SK-N-SH (cell line): ENCODE data around the gene ZNF516. TPM values are rescaled to one million over a fixed set of nuclear protein-coding genes. Genes with fewer than 3 reads are reported as not detected.

Experiments used
- CTCF ChIA-PET: fragments of 300-600, 350-600 bp; formaldehyde crosslinking; extraction: SDS; loops from one replicate; lab custom pipeline; 2021; lab: Yijun Ruan, JAX
- POLR2A ChIA-PET: fragments of 350-600 bp; sonication (Branson Sonifier 250); formaldehyde crosslinking; extraction: SDS; loops from one replicate; lab custom pipeline; 2020; ENCODE audit warnings: antibody characterized with exemption, inconsistent platforms; lab: Yijun Ruan, JAX
- DNase-seq: peaks from one replicate; pipeline ENCODE4 v3.0.0; 2012
- H2AFZ ChIP-seq: fragments of 200-600 bp; sonication (generic); 2 replicates; pipeline ENCODE4 v1.8.1; 2016; ENCODE audit warnings: antibody characterized with exemption, mild to moderate bottlenecking, low read depth
- H3F3A ChIP-seq: fragments of 200-600 bp; sonication (generic); replicated peaks from 2 replicates; pipeline ENCODE3; 2016; ENCODE audit warnings: antibody characterized with exemption, mild to moderate bottlenecking; ENCODE audit not compliant: insufficient read depth
- H3K27ac ChIP-seq, 2 experiments: fragments of 200-500 bp in 1 of 2; fragments of 200-600 bp in 1 of 2; sonication (Bioruptor generic) in 1 of 2; sonication (generic), shearing (Covaris generic) in 1 of 2; 2 replicates each; pipeline versions ENCODE4 v1.5.1 to v1.6.1; 2014 to 2016; ENCODE audit warnings: low read depth in 2 of 2, inconsistent platforms in 1 of 2, low read length in 1 of 2, mild to moderate bottlenecking in 1 of 2, mixed read lengths in 1 of 2
- H3K27me3 ChIP-seq: fragments of 200-600 bp; sonication (generic), shearing (Covaris generic); 2 replicates; pipeline ENCODE4 v1.6.1; 2016; ENCODE audit warnings: mixed run types; ENCODE audit not compliant: insufficient read depth
- H3K36me3 ChIP-seq, 2 experiments: fragments of 200-500 bp in 1 of 2; fragments of 200-600 bp in 1 of 2; sonication (Bioruptor generic) in 1 of 2; sonication (generic) in 1 of 2; replicated peaks in 1 of 2; 2 replicates each; pipeline versions ENCODE3 to v1.5.1; 2014 to 2016; ENCODE audit warnings: low read length in 1 of 2, mild to moderate bottlenecking in 1 of 2; ENCODE audit not compliant: insufficient read depth in 2 of 2, control insufficient read depth in 1 of 2
- H3K4me1 ChIP-seq, 2 experiments: fragments of 200-500 bp in 1 of 2; fragments of 200-600 bp in 1 of 2; sonication (Bioruptor generic) in 1 of 2; sonication (generic), shearing (Covaris generic) in 1 of 2; 2 replicates each; pipeline versions ENCODE4 v1.5.1 to v1.6.1; 2014 to 2016; ENCODE audit warnings: low read depth in 1 of 2, low read length in 1 of 2, mixed run types in 1 of 2; ENCODE audit not compliant: insufficient read depth in 2 of 2, control insufficient read depth in 1 of 2
- H3K4me2 ChIP-seq: fragments of 200-600 bp; sonication (generic), shearing (Covaris generic); 2 replicates; pipeline ENCODE4 v1.6.1; 2017; ENCODE audit warnings: mixed run types
- H3K4me3 ChIP-seq, 2 experiments: fragments of 200-500 bp in 1 of 2; fragments of 200-600 bp in 1 of 2; sonication (Bioruptor generic) in 1 of 2; sonication (generic), shearing (Covaris generic) in 1 of 2; 2 replicates each; pipeline versions ENCODE4 v1.5.1 to v1.8.1; 2014 to 2016; ENCODE audit warnings: low read depth in 2 of 2, inconsistent platforms in 1 of 2, low read length in 1 of 2, mild to moderate bottlenecking in 1 of 2, mixed read lengths in 1 of 2, moderate library complexity in 1 of 2
- H3K79me2 ChIP-seq: fragments of 200-600 bp; sonication (generic); 2 replicates; pipeline ENCODE4 v1.8.1; 2017; ENCODE audit warnings: mild to moderate bottlenecking; ENCODE audit not compliant: insufficient read depth
- H3K9ac ChIP-seq: fragments of 200-600 bp; sonication (generic); 2 replicates; pipeline ENCODE4 v1.6.1; 2017; ENCODE audit warnings: mixed run types
- H3K9me2 ChIP-seq: fragments of 200-600 bp; sonication (generic); 2 replicates; pipeline ENCODE4 v1.6.1; 2017; ENCODE audit warnings: mixed run types
- H3K9me3 ChIP-seq: fragments of 200-600 bp; sonication (generic); 2 replicates; pipeline ENCODE4 v1.6.1; 2017; ENCODE audit warnings: mixed run types, mild to moderate bottlenecking, moderate library complexity
- H4K20me1 ChIP-seq: fragments of 200-600 bp; sonication (generic); 2 replicates; pipeline ENCODE4 v1.6.1; 2017; ENCODE audit warnings: mild to moderate bottlenecking, mixed run types; ENCODE audit not compliant: insufficient read depth
- FOSL2 ChIP-seq: IDR thresholded peaks from 2 replicates; pipeline ENCODE4 v1.4.0; 2012; ENCODE audit warnings: low read depth, mild to moderate bottlenecking, moderate library complexity, borderline replicate concordance
- IRF3 ChIP-seq: fragments of 150-350 bp; IDR thresholded peaks from 2 replicates; pipeline ENCODE4 v1.6.1; 2016; ENCODE audit warnings: mild to moderate bottlenecking, low read depth, low read length
- NFIC ChIP-seq: IDR thresholded peaks from 2 replicates; pipeline ENCODE4 v1.4.0; 2012; ENCODE audit warnings: borderline replicate concordance
- REST ChIP-seq: IDR thresholded peaks from 2 replicates; pipeline ENCODE4 v1.6.1; 2012; ENCODE audit warnings: mild to moderate bottlenecking, low read depth, low read length, moderate library complexity
- WGBS: methylation state at CpG from one replicate; pipeline ENCODE4 v1.1.6; 2017; ENCODE audit warnings: low lambda C conversion rate; 5-methylcytosine and 5-hydroxymethylcytosine counted together
- polyA plus RNA-seq, 3 experiments: library from polyadenylated mRNA; depleted of rRNA; stranded (reverse); fragments of >200 nt; gene quantifications; 2 replicates each; pipeline ENCODE4 v1.2.3, GENCODE V29; 2012

The ZNF516 gene
- polyA plus RNA-seq, 1 of the 3 experiments (the other 2 are of a cell fraction): 4.4 TPM

GRCh38 chr18:76444446-76445105, 50.5 kb downstream of the ZNF516 start (continued):
- no peak for TF ChIP-seq IRF3

- Histone ChIP-seq H3F3A (peaks cover 5% of the 10 kb centered on the region), H3K4me2 (no peak overlapping the region), H3K27me3 (no peaks in the 10 kb centered on the region), H2AFZ (no peak overlapping the region), H3K27ac (peak overlapping the region in 1 of 2 experiments; percentile 64; a peak in 2 of 4 replicates), H3K36me3 (peaks cover 0 to 8% of the 10 kb centered on the region in 2 experiments), H4K20me1 (peaks cover 6% of the 10 kb centered on the region; the same call in 1 of the 2 replicates), H3K79me2 (peaks cover 29% of the 10 kb centered on the region), H3K9ac (no peak overlapping the region), H3K4me3 (no peak overlapping the region), H3K4me1 (peaks cover 14 to 43% of the 10 kb centered on the region in 2 experiments; a peak in 2 of 4 replicates), H3K9me3 (no peaks in the 10 kb centered on the region), H3K9me2 (no peaks in the 10 kb centered on the region)
- POLR2A ChIA-PET: no interaction called here
- DNase-seq: peak; percentile 52
- CTCF ChIA-PET: no interaction called here
- TF ChIP-seq NFIC: no peak
- TF ChIP-seq REST: no peak
- no peak for TF ChIP-seq FOSL2
- 85% methylated on average over 11 of the region's 18 CpGs for WGBS
Measured at GRCh38 chr18:76443519-76444445, 51.3 kb downstream of the ZNF516 start.
